Measurements from ENCODE around the gene KCNRG.
"Not testable (repeated sequence)": the region's sequence is repeated elsewhere in the genome, so short reads cannot be mapped to it uniquely, and the experiment has no call there.

KCNRG gene

GRCh38 chr13:50015258-50015657 is at the start of gene KCNRG:
Gene KCNRG, plus strand, starts transcription at chr13:50015444. Its CDS starts 50 bp downstream, at chr13:50015494.
- no peak for DNase-seq

- no peak for DNase-seq
Observed at GRCh38 chr13:49967456-49967855, 47.8 kb upstream of the KCNRG start.

GRCh38 chr13:49972709-49973108 is 42.5 kb upstream of the KCNRG start:
- no peak for DNase-seq

GRCh38 chr13:49975826-49976225 is 39.4 kb upstream of the KCNRG start:
- no peak for DNase-seq

- peak; percentile 81 for DNase-seq
Observed at GRCh38 chr13:49976314-49977258, 38.7 kb upstream of the KCNRG start.

GRCh38 chr13:49977992-49978391 is 37.3 kb upstream of the KCNRG start:
- no peak for DNase-seq

GRCh38 chr13:49980266-49980665 is 35.0 kb upstream of the KCNRG start:
- no peak for DNase-seq

- no peak for DNase-seq
Observed at GRCh38 chr13:49985129-49985528, 30.1 kb upstream of the KCNRG start.

GRCh38 chr13:49986471-49986870 is 28.8 kb upstream of the KCNRG start:
- no peak for DNase-seq

- DNase-seq, result not testable (repeated sequence)
Observed at GRCh38 chr13:49990612-49991011, 24.6 kb upstream of the KCNRG start.

GRCh38 chr13:49993111-49993510 is 22.1 kb upstream of the KCNRG start:
- no peak for DNase-seq

- DNase-seq, result no peak
Observed at GRCh38 chr13:49993666-49994065, 21.6 kb upstream of the KCNRG start.

GRCh38 chr13:49995625-49996101 is 19.6 kb upstream of the KCNRG start:
- no peak for DNase-seq

- DNase-seq, result peak; percentile 90
Observed at GRCh38 chr13:49996161-49996915, 18.9 kb upstream of the KCNRG start.

- DNase-seq, result peak; percentile 85
Observed at GRCh38 chr13:49996951-49997895, 18.0 kb upstream of the KCNRG start, which contains the start of gene TRIM13. Gene TRIM13, plus strand, starts transcription at chr13:49997042. Its CDS starts 14,899 bp downstream, at chr13:50011941.

- no peak for DNase-seq
Observed at GRCh38 chr13:49997955-49998354, 17.3 kb upstream of the KCNRG start.

- DNase-seq, result no peak
Observed at GRCh38 chr13:49998714-49999624, 16.3 kb upstream of the KCNRG start.

GRCh38 chr13:50001287-50001686 is 14.0 kb upstream of the KCNRG start:
- no peak for DNase-seq

- DNase-seq, result no peak
Observed at GRCh38 chr13:50006426-50007135, 8.7 kb upstream of the KCNRG start.

- no peak for DNase-seq
Observed at GRCh38 chr13:50011461-50011860, 3.8 kb upstream of the KCNRG start.

Data from stimulated activated CD8-positive, alpha-beta memory T cell treated with anti-CD3 and anti-CD28 coated beads, Interleukin-4, amount 100 ng/mL, for 48 hours (primary cell).